ENCODE measurements around the gene PSMD1.
"Not testable (repeated sequence)": the region's sequence is repeated elsewhere in the genome, so short reads cannot be mapped to it uniquely, and the experiment has no call there.

PSMD1 gene

GRCh38 chr2:231191896-231192872, 135.5 kb downstream of the PSMD1 start:
- ChIA-PET CTCF (interaction anchor here (0.7 to 2.4 kb wide), 6 partner anchors 9 to 88 kb away, joined by 3 to 11 read pairs (median 5); no protein-coding TSS in a partner anchor), POLR2A (no interaction called here)
- TF ChIP-seq CTCF (IDR thresholded peaks at IDR 0.05; ENCODE audit: control extremely low read depth, extremely low read depth, low read depth, missing control alignments): peak; percentile 26
- no peak for DNase-seq (ENCODE audit: extremely low spot score)

GRCh38 chr2:231193216-231193615, 136.5 kb downstream of the PSMD1 start:
- POLR2A ChIA-PET: interaction anchor here (0.6 kb wide), 1 partner anchor 12 kb away, joined by 3 read pairs; no protein-coding TSS in a partner anchor
- no peak for TF ChIP-seq CTCF (IDR thresholded peaks at IDR 0.05; ENCODE audit: control extremely low read depth, extremely low read depth, low read depth, missing control alignments)
- CTCF ChIA-PET: interaction anchor here (1.2 to 2.4 kb wide), 7 partner anchors 8 to 89 kb away, joined by 4 to 11 read pairs (median 5); no protein-coding TSS in a partner anchor
- no peak for DNase-seq (ENCODE audit: extremely low spot score)

GRCh38 chr2:231196592-231196991, 139.9 kb downstream of the PSMD1 start:
- CTCF ChIA-PET: interaction anchor here (1.0 to 4.2 kb wide), 9 partner anchors 9 to 144 kb away, joined by 3 to 18 read pairs (median 4); no protein-coding TSS in a partner anchor
- POLR2A ChIA-PET: interaction anchor here (1.0 to 1.6 kb wide), 2 partner anchors 17 to 21 kb away, joined by 3 read pairs; no protein-coding TSS in a partner anchor
- no peak for TF ChIP-seq CTCF (IDR thresholded peaks at IDR 0.05; ENCODE audit: control extremely low read depth, extremely low read depth, low read depth, missing control alignments)

GRCh38 chr2:231197196-231197595, 140.5 kb downstream of the PSMD1 start:
- CTCF ChIA-PET: interaction anchor here (1.1 to 4.2 kb wide), 8 partner anchors 9 to 144 kb away, joined by 3 to 18 read pairs (median 5); no protein-coding TSS in a partner anchor
- POLR2A ChIA-PET: interaction anchor here (1.6 kb wide), 1 partner anchor 21 kb away, joined by 3 read pairs; no protein-coding TSS in a partner anchor
- DNase-seq (ENCODE audit: extremely low spot score): not testable (repeated sequence)

More at GRCh38 chr2:231196592-231196991, 139.9 kb downstream of the PSMD1 start:
- DNase-seq (ENCODE audit: extremely low spot score): no peak

GRCh38 chr2:231197706-231198290, 141.1 kb downstream of the PSMD1 start:
- TF ChIP-seq CTCF (IDR thresholded peaks at IDR 0.05; ENCODE audit: control extremely low read depth, extremely low read depth, low read depth, missing control alignments): no peak
- DNase-seq (ENCODE audit: extremely low spot score): no peak
- POLR2A ChIA-PET: interaction anchor here (1.0 to 1.6 kb wide), 2 partner anchors 22 to 30 kb away, joined by 3 read pairs; no protein-coding TSS in a partner anchor
- CTCF ChIA-PET: interaction anchor here (0.6 to 4.2 kb wide), 7 partner anchors 9 to 196 kb away, joined by 3 to 18 read pairs (median 4); no protein-coding TSS in a partner anchor

- ChIA-PET CTCF (interaction anchor here (0.6 to 4.2 kb wide), 5 partner anchors 8 to 195 kb away, joined by 3 to 18 read pairs (median 7); no protein-coding TSS in a partner anchor), POLR2A (interaction anchor here (1.0 to 1.6 kb wide), 2 partner anchors 22 to 30 kb away, joined by 3 read pairs; no protein-coding TSS in a partner anchor)
- peak; percentile 96 for DNase-seq (ENCODE audit: extremely low spot score)
- TF ChIP-seq CTCF (IDR thresholded peaks at IDR 0.05; ENCODE audit: control extremely low read depth, extremely low read depth, low read depth, missing control alignments): no peak
Measured at GRCh38 chr2:231198291-231199173, 141.9 kb downstream of the PSMD1 start, which contains the start of gene ARMC9. Gene ARMC9, plus strand, starts transcription at chr2:231198631. Its CDS starts 7,608 bp downstream, at chr2:231206239.

Measured in GM10248 (cell line).